ENCODE results near the gene DCAF10. TPM values are rescaled to one million over a fixed set of nuclear protein-coding genes. Genes with fewer than 3 reads are reported as not detected.
"Not testable (repeated sequence)": the region's sequence is repeated elsewhere in the genome, so short reads cannot be mapped to it uniquely, and the experiment has no call there.

DCAF10 gene
- polyA plus RNA-seq, 3 donors = 7.5 to 10.7 (median 9.6) TPM

GRCh38 chr9:37902131-37902530 is 101.5 kb downstream of the DCAF10 start:
- H3K27ac ChIP-seq (ENCODE audit: low read depth, low read length) = no peak overlapping the region

- no peak overlapping the region for H3K27ac ChIP-seq (ENCODE audit: low read depth, low read length)
- WGBS, 3 donors = 2 to 11% (median 11%) methylated on average over 17 of the region's 17 CpGs
Observed at GRCh38 chr9:37902796-37903646, 102.4 kb downstream of the DCAF10 start.

DNA sequence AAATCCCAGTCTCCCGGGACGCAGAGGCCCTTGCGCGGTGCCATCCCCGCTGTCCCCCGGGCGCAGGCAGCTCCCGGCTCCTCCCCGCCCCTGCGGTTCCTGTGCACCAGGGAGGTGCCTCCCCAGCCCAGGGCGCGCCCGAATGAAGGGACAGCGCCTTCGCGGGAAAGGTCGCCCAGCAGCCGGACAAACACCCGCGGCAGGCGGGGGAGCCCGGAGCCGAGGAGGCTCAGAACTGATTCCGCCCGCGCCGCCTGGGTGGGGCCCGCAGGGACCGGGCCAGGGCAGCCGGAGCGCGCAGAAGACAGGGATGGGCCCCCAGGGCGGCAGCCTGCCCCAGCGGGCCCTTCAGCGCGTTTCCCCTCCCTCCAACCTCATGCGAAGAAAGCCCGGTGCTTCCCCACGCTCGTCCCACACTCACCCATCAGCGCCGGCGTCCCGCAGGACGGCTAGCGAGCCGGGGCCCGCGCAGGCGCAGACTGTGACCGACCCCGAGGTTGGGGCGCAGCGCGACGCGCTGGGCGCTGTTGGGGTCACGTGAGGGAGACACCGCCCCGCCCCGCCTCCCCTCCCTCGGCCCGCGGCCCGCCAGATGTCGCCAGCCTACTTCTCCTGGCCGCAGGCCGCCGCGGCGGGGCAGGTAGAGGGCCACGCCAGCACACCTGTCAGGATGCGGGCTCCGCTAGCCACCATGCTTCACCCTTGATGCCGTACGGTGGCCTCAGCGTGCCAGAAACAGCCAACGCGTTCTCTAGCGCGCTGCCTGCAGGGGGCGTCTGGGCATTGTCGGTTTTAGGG is 103.2 kb downstream of the DCAF10 start, which contains the start of gene SLC25A51:
Gene SLC25A51, minus strand, starts transcription at position 481 of the 798 bp plus-strand sequence. CDS start 15,577 bp downstream, outside the sequence.
- 0 to 1% (median 0%) methylated on average over 55 to 84 of the region's 84 CpGs for WGBS, 3 donors
- peak within 1 kb of the TSS; percentile 48 for H3K27ac ChIP-seq (ENCODE audit: low read depth, low read length)

DNA sequence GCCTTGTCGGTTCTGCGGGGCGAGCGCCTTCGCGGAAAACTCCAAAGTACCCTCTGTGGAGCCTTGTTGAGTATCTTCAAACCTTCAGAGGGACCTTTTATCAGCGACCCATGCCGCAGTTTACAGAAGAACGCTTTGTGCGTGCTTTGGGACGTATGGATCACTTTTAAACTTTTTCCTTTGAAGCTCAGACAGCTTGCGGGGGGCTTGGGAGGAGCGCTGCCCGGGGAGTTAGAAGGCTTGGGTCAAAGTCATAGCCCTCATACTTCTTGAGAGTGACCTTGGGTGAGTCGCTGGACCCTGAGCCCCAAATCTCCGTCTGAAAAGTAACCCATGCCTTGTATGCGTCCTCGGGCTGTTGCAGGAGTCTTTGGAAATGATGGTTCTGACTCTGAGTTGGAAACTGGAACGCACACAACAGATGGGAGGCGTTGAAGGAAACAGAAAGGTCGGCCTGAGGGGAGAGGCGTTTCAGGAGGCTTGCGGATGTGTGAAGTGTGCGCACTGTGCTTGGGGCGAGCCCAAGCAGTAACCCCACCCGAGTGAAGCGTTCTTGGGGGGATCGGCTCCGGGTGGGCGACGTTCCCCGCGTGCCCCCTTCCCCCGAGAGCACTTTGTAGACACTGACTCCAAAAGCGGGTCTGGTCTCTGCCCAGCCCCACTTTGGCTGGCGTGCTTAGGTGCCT is 104.0 kb downstream of the DCAF10 start:
- peak overlapping the region; percentile 48 for H3K27ac ChIP-seq (ENCODE audit: low read depth, low read length)
- 16 to 27% (median 18%) methylated on average over 36 of the region's 36 CpGs for WGBS, 3 donors

- 65 to 78% (median 77%) methylated on average over 10 of the region's 10 CpGs for WGBS, 3 donors
- no peak overlapping the region for H3K27ac ChIP-seq (ENCODE audit: low read depth, low read length)
Observed at GRCh38 chr9:37905131-37905505, 104.5 kb downstream of the DCAF10 start.

DNA sequence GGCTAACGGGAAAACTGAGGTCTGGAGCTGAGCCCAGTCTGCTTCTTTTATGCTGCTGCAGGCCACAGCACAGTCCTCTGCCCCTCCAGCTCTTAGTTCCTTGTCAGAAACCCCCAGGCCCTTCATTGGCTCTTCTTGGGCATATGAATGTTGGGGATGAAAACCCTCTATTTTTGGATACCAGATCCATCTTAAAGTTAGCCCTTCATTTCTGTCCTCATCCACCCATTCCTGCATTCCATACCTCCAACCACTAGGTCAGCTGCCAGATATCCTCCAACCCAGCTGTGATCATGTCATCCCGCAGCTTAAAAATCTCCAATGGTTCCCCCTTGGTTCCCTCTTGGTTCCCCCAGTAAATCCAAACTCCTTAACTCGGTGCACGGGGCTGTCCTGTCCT is 105.2 kb downstream of the DCAF10 start:
- 95 to 97% (median 97%) methylated on average over 4 of the region's 4 CpGs for WGBS, 3 donors

DNA sequence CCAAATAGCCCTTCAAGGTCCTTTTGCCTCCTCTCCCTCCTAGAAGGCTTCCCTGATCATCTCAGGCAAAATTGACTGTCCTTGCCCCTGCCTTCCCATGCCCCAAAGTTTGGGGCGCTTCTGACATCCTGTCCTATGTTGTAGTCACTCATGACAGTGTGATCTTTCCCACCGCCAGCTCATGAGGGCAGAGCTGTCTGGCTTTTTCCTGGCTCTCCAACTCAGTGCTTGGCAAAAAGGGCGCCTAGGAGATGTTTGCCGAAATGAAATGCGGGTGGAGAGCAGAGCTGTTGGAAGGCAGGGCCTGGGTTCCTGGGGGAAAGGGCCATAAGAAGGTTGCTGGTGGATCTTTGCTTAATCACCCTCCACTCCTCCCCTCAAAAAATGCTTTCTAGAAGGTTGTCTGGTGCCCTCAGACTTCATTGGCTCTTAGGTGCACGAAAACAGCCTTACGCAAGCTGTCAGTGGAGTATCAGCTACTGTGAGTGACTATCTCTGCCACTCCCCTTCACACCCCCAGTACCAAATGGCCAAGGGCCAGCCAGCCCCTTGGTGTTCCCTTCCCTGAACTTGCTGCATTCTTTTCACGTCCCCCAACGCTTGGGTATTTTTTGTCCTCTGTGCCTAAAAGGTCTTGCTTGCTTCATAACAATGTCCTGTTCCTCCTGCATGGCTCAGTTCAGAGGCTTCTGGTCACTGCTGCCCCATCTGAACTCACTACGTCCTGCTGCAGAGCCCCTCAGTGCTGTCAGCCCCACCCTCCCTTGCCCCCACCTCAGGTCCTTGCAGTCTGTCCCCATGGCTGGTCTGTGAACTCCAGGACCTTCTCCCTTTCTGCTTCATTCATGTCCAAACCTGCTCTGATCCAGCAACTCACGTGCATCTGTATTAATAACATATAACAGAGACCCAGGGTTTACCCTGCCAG is 106.0 kb downstream of the DCAF10 start:
- no peak overlapping the region for H3K27ac ChIP-seq (ENCODE audit: low read depth, low read length)
- WGBS, 3 donors = 85 to 93% (median 88%) methylated on average over 11 of the region's 11 CpGs

More for the DNA sequence above, 105.2 kb downstream of the DCAF10 start:
- no peak overlapping the region for H3K27ac ChIP-seq (ENCODE audit: low read depth, low read length)

GRCh38 chr9:37908283-37908682 is 107.7 kb downstream of the DCAF10 start:
- no peak overlapping the region for H3K27ac ChIP-seq (ENCODE audit: low read depth, low read length)
- WGBS, 3 donors = 41 to 59% (median 56%) methylated on average over 4 of the region's 4 CpGs

DNA sequence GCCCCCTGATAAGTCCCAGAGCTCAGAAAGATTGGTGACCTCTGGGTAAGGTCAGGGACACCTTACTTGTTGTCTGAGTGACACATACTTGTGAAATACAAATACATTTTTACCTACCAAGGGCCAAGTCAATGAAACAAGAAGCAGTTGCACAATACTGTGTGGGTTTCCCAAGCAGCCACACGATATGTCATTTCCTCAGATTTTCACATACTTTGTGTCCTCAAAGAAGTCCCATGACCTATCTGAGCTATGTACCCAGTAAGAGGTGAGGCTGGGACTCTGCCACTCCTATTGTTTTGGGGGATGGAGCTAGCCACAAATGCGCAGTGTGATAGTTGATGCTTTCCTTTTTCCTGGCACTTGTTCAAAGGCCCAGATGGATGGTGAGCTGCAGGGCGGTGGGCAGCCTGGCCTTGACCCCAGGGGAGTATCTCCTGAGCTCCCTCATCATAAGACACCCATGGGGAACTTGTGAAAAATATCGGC is 108.1 kb downstream of the DCAF10 start:
- WGBS, 3 donors = 47 to 66% (median 48%) methylated on average over 4 of the region's 4 CpGs
- H3K27ac ChIP-seq (ENCODE audit: low read depth, low read length) = no peak overlapping the region

DNA sequence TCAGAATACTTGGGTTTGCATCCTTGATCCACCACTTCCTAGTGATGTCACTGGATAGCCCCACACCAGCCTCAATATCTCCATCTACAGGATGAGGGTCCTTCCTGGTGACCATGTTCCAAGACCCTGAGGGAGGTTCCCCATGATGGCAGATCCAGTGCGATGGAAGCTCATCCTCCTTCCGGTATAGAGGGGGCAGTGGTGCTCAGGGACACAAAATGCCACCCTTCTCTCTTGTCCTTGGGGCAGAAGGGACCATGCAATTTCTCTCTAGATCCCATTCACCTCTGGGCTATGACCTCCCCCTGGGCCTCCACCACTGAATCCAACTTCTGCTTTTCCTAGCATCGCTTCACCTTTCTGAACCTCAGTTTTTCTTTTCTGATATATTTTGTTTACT is 108.7 kb downstream of the DCAF10 start:
- H3K27ac ChIP-seq (ENCODE audit: low read depth, low read length) = no peak overlapping the region
- WGBS, 3 donors = 84 to 98% (median 86%) methylated on average over 3 of the region's 3 CpGs

DNA sequence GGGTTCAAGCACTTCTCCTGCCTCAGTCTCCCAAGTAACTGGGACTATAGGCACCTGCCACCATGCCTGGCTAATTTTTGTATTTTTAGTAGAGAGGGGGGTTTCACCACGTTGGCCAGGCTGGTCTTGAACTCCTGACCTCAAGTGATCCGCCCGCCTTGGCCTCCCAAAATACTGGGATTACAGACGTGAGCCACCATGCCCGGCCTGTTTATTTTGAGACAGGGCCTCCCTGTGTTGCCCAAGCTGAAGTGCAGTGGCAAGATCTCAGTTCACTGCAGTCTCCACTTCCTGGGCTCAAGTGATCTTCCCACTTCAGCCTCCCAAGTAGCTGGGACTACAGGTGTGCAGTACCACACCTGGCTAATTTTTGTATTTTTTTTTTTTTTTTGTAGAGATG is 109.2 kb downstream of the DCAF10 start:
- 85 to 86% (median 85%) methylated on average over 5 of the region's 5 CpGs for WGBS, 3 donors
- not testable (repeated sequence) for H3K27ac ChIP-seq (ENCODE audit: low read depth, low read length)

GRCh38 chr9:37910271-37910670 is 109.7 kb downstream of the DCAF10 start:
- 91 to 95% (median 92%) methylated on average over 4 of the region's 4 CpGs for WGBS, 3 donors
- H3K27ac ChIP-seq (ENCODE audit: low read depth, low read length) = no peak overlapping the region

- 53 to 69% (median 54%) methylated on average over 6 of the region's 6 CpGs for whole genome bisulfite sequencing, 3 donors
- no peak overlapping the region for H3K27ac ChIP-seq (ENCODE audit: low read depth, low read length)
Observed at GRCh38 chr9:37911271-37911681, 110.7 kb downstream of the DCAF10 start.

DNA sequence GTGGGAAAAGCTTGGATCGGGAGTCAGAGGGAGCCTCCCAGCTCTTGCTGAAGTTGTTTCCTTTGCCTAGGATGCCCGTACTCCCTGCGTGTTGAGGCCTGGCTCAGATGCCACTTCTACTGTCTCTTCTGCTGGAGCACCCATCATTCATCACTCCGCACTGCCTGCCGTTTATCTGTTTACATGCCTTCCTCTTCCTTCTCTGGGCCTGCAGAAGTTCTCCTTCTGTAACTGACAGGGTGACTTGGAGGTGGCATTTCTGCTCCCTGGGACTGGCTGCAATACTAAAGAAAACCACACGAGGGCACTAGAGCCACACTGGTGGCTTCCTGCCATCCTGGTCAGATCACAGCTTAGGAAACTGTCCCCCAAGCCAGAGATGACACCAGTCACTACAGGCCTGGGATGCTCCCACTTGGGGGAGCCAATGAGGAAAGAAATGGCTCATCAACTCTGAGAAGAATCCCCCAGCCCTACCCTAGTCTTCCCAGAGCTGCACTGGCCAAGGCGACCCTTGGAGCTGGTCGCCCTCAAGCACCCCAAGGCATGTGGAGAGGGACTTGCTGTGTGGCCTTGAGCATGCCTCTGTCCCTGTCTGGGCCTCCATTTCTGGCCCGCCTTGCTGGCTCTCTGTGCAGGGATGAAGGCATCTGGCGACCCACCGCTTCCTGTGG is 113.0 kb downstream of the DCAF10 start:
- 56 to 63% (median 58%) methylated on average over 11 of the region's 11 CpGs for WGBS, 3 donors
- no peak overlapping the region for H3K27ac ChIP-seq (ENCODE audit: low read depth, low read length)

DNA sequence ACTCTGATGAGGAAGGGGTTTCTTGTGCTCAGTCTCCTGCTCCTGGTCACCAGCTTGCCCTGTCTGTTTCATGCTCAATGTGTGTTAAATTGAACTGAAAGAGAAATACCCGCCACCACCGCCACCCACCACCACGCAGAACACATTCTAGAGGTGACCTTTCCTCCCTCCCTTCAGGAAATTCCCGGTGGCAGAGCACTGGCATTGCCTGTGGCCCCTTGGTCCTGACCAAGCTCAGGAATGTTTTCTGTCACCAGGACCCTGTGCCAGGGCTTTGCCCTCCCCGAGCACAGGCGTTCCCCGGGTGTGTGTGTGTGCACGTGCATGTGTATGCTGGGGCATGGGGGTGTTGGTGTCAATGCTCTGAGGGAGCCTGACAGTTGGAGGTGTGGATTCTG is 113.6 kb downstream of the DCAF10 start:
- whole genome bisulfite sequencing, 3 donors = 74 to 83% (median 77%) methylated on average over 8 of the region's 8 CpGs

DNA sequence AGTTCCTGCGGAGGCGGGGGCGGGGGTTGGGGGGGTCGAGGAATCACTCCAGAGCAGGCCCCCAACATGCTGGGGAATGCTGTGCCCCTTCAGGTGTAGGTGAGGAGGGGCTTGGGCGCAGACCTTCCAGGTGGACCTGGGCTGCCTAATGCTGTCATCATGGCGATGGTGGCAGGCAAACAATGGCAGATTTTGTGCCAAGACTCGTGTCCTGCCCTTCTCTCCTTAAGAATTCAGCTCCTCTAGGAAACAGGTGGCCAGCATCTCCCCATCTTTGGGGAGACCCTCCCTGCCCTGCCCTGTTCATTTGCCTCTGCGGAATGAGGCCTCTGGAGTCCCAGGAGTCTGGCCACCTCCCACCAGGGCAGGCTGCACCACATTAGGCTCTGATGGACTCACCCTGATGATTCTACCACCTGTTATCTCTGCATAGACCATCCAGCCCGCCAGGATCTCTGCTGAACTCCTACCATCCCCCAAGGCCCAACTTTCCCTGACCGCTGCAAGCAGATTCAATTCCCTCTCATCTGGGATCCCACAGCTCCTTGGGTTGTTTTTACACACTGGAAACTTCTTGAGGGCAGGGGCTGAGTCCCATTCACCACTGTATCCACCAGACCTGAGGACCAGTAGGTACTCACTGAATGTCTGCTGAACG is 114.2 kb downstream of the DCAF10 start:
- 80 to 82% (median 81%) methylated on average over 11 of the region's 11 CpGs for WGBS, 3 donors
- no peak overlapping the region for H3K27ac ChIP-seq (ENCODE audit: low read depth, low read length)

More for the DNA sequence above, 113.6 kb downstream of the DCAF10 start:
- H3K27ac ChIP-seq (ENCODE audit: low read depth, low read length) = no peak overlapping the region

Data from adipose tissue (tissue), 3 donors.